ENCODE data around the gene FILIP1L.

Gene FILIP1L

GRCh38 chr3:100005665-100006393, 108.5 kb downstream of the FILIP1L start:
- no peak for DNase-seq

DNA sequence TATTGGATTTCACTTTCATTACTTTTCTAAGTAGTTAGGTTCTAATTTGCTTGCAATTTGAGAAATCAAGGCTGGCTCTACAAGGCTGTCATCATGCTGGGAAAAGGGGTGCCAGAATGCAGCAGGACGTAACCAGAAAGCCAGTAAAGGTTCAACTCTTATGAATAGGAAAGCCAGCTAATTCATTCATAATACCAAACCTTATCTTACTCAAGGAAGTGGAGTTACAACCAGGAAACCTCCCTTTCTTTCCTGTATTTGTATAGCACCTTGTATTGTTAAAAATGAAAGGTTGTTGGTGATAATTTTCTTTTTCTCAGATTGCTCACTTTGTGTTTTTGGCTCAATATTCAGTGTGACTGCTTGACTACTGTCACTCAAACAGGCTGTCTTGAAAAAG, 109.4 kb downstream of the FILIP1L start:
- DNase-seq: no peak

- no peak for DNase-seq
Observed at GRCh38 chr3:100003609-100004503, 110.4 kb downstream of the FILIP1L start.

DNA sequence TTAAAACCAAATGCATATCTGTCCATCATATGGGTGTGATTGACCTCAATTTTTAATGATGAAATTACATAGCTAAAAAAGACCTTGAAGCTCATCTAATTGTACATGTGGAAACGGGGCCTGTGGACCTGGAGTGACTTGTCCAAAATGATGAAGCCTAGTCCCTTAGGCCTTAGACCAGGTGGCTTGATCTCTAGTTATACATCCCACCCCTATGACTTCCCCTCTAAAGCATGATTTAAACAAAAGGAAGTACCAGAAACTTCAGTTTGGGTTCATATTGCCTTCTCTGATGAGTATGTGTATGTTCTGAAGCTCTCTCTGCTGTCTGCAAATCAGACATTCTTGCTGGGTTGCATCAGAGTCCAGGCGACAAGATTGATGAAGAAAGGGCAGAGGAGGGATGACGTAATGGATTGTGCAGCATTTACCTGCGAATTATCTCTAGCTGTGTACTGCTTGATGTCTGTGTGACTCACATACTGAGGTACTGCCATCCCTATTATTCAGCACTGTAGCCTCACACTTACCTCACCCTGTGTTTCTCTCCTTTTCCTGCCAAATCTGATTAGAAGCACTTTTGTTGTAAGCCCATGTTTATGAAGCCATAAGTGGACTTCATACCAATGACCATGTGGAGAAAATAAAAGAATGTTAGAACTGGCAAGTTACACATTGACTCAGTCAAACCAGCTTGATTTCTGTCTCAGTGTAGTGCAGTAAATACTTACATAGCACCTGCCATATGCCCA, 111.5 kb downstream of the FILIP1L start:
- DNase-seq: no peak

- DNase-seq: no peak
Observed at GRCh38 chr3:100001526-100002270, 112.6 kb downstream of the FILIP1L start.

DNA sequence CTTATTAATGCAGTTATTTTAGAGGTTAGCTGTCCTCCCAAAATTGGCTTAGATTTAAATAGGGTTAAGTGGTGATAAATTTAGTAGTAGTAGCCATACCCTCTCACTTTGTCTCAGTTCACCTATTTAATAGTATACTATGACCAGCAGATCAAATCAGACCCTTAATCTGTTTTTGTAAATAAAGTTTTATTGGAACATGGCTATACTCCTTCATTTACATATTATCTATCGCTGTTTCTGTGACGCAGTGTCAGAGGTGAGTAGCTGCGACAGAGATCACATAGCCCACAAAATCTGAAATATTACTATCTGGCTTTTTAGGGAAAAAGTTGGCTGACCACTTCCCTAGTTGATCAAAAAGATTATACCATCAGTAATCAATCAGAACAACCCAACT, 113.2 kb downstream of the FILIP1L start:
- no peak for DNase-seq

- DNase-seq: no peak
Observed at GRCh38 chr3:99999536-99999935, 114.8 kb downstream of the FILIP1L start.

GRCh38 chr3:99997293-99997692, 117.0 kb downstream of the FILIP1L start:
- no peak for DNase-seq

DNA sequence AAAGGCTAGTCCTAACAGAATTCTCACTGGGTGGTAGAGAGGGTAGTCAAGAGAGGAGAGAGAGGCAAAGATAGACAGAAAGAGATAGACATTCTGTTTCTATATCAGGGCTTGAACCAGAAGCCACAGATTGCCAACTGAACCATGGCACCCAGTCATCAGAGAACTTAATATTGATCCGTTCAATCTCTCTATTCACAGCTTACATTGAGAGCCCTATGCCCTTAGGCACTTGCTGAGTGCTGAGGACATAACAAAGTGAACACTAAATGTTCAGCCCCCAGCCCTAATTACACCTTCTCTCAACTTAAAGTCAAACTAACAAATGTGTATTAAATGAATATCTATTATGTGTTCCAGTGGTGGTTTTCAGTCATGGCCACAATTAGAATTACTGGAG, 124.1 kb downstream of the FILIP1L start:
- DNase-seq: no peak

DNA sequence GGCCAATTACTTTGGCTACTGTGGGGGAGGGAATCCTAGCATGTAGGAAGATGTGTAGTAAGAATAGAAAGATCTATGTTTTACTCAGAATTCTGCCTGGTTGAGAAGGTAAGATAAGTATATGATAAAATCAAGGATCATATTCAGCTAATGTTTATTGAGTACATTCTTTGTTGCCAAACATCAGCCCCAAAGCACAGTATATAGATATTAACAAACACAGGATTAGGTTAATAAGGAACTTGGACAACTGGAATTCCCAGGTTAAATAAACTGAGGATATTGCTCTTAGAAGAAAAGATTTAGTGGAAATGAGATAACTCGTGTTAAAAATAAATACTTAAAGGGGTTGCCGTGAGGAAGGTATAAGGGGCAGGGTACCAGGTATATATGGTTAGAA, 129.6 kb downstream of the FILIP1L start:
- DNase-seq: no peak

DNA sequence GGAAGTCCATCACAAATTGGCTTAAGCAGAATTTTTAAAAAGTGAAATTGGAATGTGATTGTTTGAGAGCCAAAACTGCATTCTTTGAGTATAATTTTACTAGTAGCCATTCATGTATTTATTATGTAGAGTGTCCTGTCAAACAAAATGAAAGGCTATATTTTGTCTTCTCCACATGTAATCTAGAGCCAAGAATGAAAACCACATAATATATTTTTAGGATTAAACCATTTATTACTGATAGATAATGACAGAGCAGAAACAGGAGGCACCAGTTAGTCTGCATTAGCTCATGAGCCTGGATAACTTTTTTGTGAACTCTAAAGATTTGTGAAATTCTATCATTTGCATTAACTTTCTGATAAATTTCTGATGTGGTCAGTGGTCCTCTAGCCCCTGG, 130.2 kb downstream of the FILIP1L start:
- DNase-seq: no peak

- no peak for DNase-seq
Observed at GRCh38 chr3:99982650-99983049, 131.7 kb downstream of the FILIP1L start.

GRCh38 chr3:99981138-99981537, 133.2 kb downstream of the FILIP1L start:
- no peak for DNase-seq

DNA sequence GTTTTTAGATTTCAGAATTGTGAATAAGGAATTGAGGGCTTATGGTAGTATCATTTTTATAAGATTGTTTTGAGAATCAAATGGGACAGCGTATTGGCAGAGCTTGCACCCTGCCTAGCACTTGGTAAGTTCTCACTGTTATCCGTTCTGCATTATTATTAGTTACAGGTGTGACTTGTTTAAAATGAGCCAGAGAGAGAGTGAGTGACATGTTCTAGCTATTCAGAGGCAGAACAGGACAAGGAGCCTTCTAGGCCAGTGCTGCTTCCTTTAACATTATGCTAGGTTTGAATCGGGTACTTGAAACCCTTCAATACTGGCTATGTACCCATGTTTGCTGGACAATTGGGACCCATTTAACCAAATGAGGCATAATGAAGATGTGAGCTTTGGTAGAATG, 133.7 kb downstream of the FILIP1L start:
- DNase-seq: no peak

DNA sequence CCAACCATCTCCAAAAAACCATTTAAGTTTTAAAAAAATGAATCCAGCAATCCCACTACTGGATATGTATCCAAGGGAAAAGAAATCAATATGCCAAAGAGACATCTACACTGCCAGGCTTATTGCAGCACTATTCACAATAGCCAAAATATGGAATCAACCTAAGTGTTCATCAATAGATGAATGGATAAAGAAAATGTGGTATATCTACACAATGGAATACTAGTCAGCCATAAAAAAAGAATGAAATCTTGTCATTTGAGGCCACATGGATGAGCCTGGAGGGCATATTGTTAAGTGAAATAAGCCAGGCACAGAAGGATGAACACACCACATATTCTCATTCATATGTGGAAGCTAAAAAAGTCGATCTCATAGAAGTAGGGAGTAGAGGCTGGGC, 136.1 kb downstream of the FILIP1L start:
- DNase-seq: no peak

- no peak for DNase-seq
Observed at GRCh38 chr3:99976584-99976983, 137.7 kb downstream of the FILIP1L start.

DNA sequence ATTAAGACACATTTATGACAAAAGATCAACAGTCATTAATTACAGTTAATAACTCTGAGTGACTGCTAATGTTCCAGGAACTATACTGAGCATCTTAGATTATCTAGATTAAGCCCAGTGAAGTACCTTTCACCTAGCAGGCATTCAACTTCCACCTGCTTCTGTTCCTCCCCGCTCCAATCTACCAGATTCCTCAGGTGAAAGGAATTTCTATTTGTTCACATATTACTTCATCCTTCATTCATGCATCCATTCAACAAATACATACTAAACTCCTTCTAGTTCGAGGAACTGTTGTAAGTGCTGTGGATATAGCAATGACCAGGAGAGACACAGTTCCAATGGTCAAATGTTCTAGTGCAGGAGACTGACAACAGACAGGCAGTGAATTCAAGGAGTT, 139.3 kb downstream of the FILIP1L start:
- DNase-seq: no peak

DNA sequence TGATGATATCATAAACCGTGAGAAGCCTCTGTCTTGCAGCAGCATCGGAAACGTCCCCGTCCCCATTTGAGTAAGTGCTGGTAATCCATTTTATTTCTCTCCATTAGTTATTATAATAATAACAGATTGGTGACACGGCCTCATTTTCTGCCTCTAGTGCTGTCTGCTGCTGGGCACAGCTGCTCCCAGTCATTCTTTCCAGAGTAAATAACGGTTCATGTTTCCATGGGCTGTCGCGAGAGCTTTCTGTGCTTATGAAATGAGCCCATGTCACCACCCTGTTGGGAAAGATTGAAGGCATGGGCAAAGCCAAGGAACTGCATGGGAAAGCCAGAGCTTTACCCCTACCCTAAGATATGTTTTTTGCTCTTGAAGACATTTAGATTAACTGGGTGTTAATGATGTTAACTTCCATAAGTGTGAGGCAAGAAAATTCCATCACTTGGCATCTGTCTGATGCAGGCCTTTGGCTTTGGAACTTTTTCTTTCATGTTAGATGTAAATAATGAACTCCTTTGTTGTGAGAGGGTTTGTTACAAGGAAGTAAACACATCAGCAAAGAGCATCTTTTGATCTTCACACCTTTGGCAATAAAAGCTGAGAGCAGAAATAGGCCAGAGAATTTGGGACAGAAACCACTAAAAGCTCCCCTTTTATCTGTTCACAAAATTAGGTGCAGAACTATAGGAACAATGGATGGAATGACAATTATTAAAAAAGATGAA, 141.8 kb downstream of the FILIP1L start:
- no peak for DNase-seq

DNA sequence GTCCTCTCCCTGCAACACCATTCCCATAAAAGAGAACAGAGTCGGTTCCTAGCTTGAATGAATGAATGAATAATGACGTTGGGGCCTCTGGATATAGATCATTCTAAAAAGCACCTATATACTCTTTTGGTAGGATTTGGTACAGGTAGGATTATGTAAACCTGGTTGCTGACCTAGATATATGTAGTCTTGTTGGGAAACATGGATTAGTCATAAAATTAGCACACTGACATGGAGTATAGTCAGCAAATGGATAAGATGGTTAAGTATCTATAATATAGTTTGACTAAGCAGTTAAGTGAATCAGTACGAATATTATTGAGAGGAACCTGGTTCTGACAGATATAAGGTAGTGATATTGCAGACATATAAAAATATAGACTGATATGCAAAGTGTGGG, 142.5 kb downstream of the FILIP1L start:
- no peak for DNase-seq

DNA sequence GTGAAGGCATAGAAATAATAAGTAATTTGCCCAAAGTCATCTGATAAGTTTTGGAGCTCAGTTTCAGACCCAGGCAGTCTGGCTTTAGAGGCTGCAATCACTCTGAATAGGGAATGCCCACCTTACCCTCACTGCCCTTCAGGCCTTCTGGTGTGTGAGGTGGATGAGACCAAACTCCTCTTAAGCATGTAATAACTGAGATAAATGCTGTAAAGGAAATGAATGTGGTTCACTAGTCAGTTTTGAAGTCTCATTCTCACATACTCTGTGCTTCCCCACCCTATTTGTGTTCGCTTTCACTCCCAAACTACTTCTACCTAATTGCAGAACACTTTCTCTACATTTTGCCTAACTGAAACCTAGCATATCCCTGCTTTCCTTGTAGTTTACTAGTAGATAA, 144.1 kb downstream of the FILIP1L start:
- no peak for DNase-seq

GRCh38 chr3:99969136-99969535, 145.2 kb downstream of the FILIP1L start:
- no peak for DNase-seq

GRCh38 chr3:99967796-99968195, 146.5 kb downstream of the FILIP1L start:
- no peak for DNase-seq
